Uterus (tissue), 2 donors: ENCODE measurements around the gene PAOX.

Experiments
- POLR2A ChIP-seq, 2 donors: fragments of 450-650 bp; IDR thresholded peaks; one replicate each; pipeline ENCODE4 v1.6.1; 2016; ENCODE audit warnings: antibody characterized with exemption in 2 of 2, mild to moderate bottlenecking in 1 of 2, moderate library complexity in 1 of 2
- TF ChIP-seq, protein P1 (sequence below), 4 experiments: fragments of 200-600 bp in 2 of 4; fragments of 450-650 bp in 2 of 4; sonication (generic) in 2 of 4; IDR thresholded peaks; one replicate each; pipeline ENCODE4 v1.5.1; 2016 to 2019; ENCODE audit warnings: antibody characterized with exemption in 4 of 4, mild to moderate bottlenecking in 2 of 4, moderate library complexity in 1 of 4

DNA sequence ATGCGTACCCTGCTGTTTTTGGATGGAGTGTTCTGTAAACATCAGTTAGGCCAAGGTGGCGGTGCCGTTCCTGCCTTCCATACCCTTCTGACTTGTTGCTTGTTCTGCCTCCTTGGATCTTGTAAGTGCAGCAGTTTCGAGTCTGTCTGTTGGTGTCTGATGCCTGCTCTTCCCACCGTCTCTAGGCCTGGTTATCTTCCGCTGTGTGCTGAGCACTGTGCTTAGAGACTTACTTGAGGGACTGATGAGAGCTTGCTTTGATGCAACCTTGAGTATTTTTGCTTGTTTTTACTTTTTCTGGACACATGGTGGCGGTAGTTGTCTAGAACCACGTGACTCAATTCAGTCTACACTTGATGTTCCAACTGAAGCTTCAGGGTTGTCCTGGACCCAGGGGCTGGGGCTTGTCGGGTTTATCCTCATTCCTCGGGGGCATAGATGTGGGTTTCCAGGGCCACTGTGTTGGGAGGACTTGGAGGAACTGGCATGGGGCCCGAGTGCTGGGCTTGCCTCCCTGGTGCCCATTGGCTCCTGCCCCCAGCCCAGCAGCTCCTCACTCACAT lies 59.7 kb downstream of the PAOX start:
- TF ChIP-seq, protein P1, sequence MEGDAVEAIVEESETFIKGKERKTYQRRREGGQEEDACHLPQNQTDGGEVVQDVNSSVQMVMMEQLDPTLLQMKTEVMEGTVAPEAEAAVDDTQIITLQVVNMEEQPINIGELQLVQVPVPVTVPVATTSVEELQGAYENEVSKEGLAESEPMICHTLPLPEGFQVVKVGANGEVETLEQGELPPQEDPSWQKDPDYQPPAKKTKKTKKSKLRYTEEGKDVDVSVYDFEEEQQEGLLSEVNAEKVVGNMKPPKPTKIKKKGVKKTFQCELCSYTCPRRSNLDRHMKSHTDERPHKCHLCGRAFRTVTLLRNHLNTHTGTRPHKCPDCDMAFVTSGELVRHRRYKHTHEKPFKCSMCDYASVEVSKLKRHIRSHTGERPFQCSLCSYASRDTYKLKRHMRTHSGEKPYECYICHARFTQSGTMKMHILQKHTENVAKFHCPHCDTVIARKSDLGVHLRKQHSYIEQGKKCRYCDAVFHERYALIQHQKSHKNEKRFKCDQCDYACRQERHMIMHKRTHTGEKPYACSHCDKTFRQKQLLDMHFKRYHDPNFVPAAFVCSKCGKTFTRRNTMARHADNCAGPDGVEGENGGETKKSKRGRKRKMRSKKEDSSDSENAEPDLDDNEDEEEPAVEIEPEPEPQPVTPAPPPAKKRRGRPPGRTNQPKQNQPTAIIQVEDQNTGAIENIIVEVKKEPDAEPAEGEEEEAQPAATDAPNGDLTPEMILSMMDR (IDR thresholded peaks at IDR 0.05) = no peak
- TF ChIP-seq POLR2A (IDR thresholded peaks at IDR 0.05) = no peak
